ENCODE results near the gene ASIC2. TPM values are rescaled to one million over a fixed set of nuclear protein-coding genes. Genes with fewer than 3 reads are reported as not detected.

The ASIC2 gene
- total and polyA plus RNA-seq, 2 donors (not counting 3 experiments of a cell fraction or from before 2014, with no cell fraction given), result not detected

- Histone ChIP-seq H4K20me1 (replicated peaks; ENCODE audit: control insufficient read depth, extremely low read depth, insufficient read depth, low read length) (no peaks in the 10 kb centered on the region), H3K9me1 (replicated peaks; ENCODE audit: control insufficient read depth, extremely low read depth, insufficient read depth, low read length) (no peaks in the 10 kb centered on the region), H3K9me3 (replicated peaks; ENCODE audit: control insufficient read depth, insufficient read depth, low read length) (no peaks in the 10 kb centered on the region), H3K36me3 (ENCODE audit: control insufficient read depth in 2 of 2, extremely low read depth in 1 of 2, insufficient read depth in 2 of 2, low read length in 2 of 2) (no peaks in the 10 kb centered on the region), H3K4me1 (ENCODE audit: control insufficient read depth, extremely low read depth, insufficient read depth, low read length) (no peaks in the 10 kb centered on the region), H3K4me3 (replicated peaks in 1 of 3; ENCODE audit: insufficient read depth in 1 of 3, low read depth in 1 of 3, low read length in 3 of 3) (no peak overlapping the region), H3K79me2 (ENCODE audit: control insufficient read depth, insufficient read depth, low read length) (no peaks in the 10 kb centered on the region), H3K9ac (replicated peaks; ENCODE audit: extremely low read depth, insufficient read depth, low read length) (no peak overlapping the region), H3K27ac (ENCODE audit: insufficient read depth, low read depth, low read length) (no peak overlapping the region), H3K4me2 (ENCODE audit: insufficient read depth, low read length) (no peak overlapping the region), H2AFZ (ENCODE audit: low read depth, low read length) (no peak overlapping the region), H3K27me3 (ENCODE audit: control insufficient read depth in 2 of 2, insufficient read depth in 2 of 2, low read length in 2 of 2) (no peaks in the 10 kb centered on the region)
- BruUV-seq (replicated peaks), result no TSS peak
- dilution Hi-C loops (cut with MboI; ENCODE audit: extremely low pct_ligation_motif_present, low sequenced_read_pairs) (no loop called here), intact Hi-C loops (cut with micrococcal nuclease) (no loop called here)
- POLR2A ChIA-PET, result no interaction called here
- no peak for DNase-seq (ENCODE audit: low read depth, low spot score)
- TF ChIP-seq GATA2 (IDR thresholded peaks at IDR 0.05; ENCODE audit: insufficient read depth, insufficient read length, low read depth, low read length) (no peak), EZH2 (IDR thresholded peaks at IDR 0.05; ENCODE audit: borderline replicate concordance, low read depth, low read length, severe bottlenecking) (no peak), POLR2A (IDR thresholded peaks at IDR 0.05; ENCODE audit: low read depth, low read length) (no peak), FOS (IDR thresholded peaks at IDR 0.05; ENCODE audit: borderline replicate concordance, insufficient read depth, low read length) (no peak), POLR2AphosphoS5 (IDR thresholded peaks at IDR 0.05; ENCODE audit: insufficient read depth, low read depth, low read length) (no peak)
- TF ChIP-seq, protein P1, sequence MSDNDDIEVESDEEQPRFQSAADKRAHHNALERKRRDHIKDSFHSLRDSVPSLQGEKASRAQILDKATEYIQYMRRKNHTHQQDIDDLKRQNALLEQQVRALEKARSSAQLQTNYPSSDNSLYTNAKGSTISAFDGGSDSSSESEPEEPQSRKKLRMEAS (IDR thresholded peaks at IDR 0.05; ENCODE audit: insufficient read depth, insufficient read length), result no peak
- FAIRE-seq, result no peak
- CTCF ChIA-PET, result no interaction called here
Observed at GRCh38 chr17:33202796-33203495, 90.1 kb downstream of the ASIC2 start.

- dilution Hi-C loops (cut with MboI; ENCODE audit: extremely low pct_ligation_motif_present, low sequenced_read_pairs), result no loop called here
- FAIRE-seq (no peak), DNase-seq (ENCODE audit: low read depth, low spot score) (no peak)
- Histone ChIP-seq H3K4me3 (replicated peaks in 1 of 3; ENCODE audit: insufficient read depth in 1 of 3, low read depth in 1 of 3, low read length in 3 of 3) (no peak overlapping the region), H3K9ac (replicated peaks; ENCODE audit: extremely low read depth, insufficient read depth, low read length) (no peak overlapping the region), H4K20me1 (replicated peaks; ENCODE audit: control insufficient read depth, extremely low read depth, insufficient read depth, low read length) (no peaks in the 10 kb centered on the region), H3K9me1 (replicated peaks; ENCODE audit: control insufficient read depth, extremely low read depth, insufficient read depth, low read length) (no peaks in the 10 kb centered on the region), H3K4me1 (ENCODE audit: control insufficient read depth, extremely low read depth, insufficient read depth, low read length) (no peaks in the 10 kb centered on the region), H3K36me3 (ENCODE audit: control insufficient read depth in 2 of 2, extremely low read depth in 1 of 2, insufficient read depth in 2 of 2, low read length in 2 of 2) (no peaks in the 10 kb centered on the region), H3K79me2 (ENCODE audit: control insufficient read depth, insufficient read depth, low read length) (no peaks in the 10 kb centered on the region), H3K27ac (ENCODE audit: insufficient read depth, low read depth, low read length) (no peak overlapping the region), H3K27me3 (ENCODE audit: control insufficient read depth in 2 of 2, insufficient read depth in 2 of 2, low read length in 2 of 2) (no peaks in the 10 kb centered on the region), H3K9me3 (replicated peaks; ENCODE audit: control insufficient read depth, insufficient read depth, low read length) (no peaks in the 10 kb centered on the region), H2AFZ (ENCODE audit: low read depth, low read length) (no peak overlapping the region), H3K4me2 (ENCODE audit: insufficient read depth, low read length) (no peak overlapping the region)
- CTCF ChIA-PET, result interaction anchor here (0.8 kb wide), 1 partner anchor 63 kb away, joined by 3 read pairs; no protein-coding TSS in a partner anchor
- BruUV-seq (replicated peaks), result no TSS peak
- no peak for TF ChIP-seq JUN (IDR thresholded peaks at IDR 0.05; ENCODE audit: borderline replicate concordance, insufficient read depth, insufficient read length, low read depth)
- TF ChIP-seq, protein P1 (IDR thresholded peaks at IDR 0.05; ENCODE audit: insufficient read depth, insufficient read length), result no peak
- no peak for TF ChIP-seq FOS (IDR thresholded peaks at IDR 0.05; ENCODE audit: borderline replicate concordance, insufficient read depth, low read length)
- TF ChIP-seq EZH2 (IDR thresholded peaks at IDR 0.05; ENCODE audit: borderline replicate concordance, low read depth, low read length, severe bottlenecking), result no peak
- no peak for TF ChIP-seq POLR2AphosphoS5 (IDR thresholded peaks at IDR 0.05; ENCODE audit: insufficient read depth, low read depth, low read length)
- TF ChIP-seq GATA2 (IDR thresholded peaks at IDR 0.05; ENCODE audit: insufficient read depth, insufficient read length, low read depth, low read length), result no peak
- TF ChIP-seq MYC (IDR thresholded peaks at IDR 0.05; ENCODE audit: low read depth, low read length), result no peak
- POLR2A ChIA-PET, result interaction anchor here (0.7 kb wide), 1 partner anchor 45 kb away, joined by 6 read pairs; no protein-coding TSS in a partner anchor
- intact Hi-C loops (cut with micrococcal nuclease), result no loop called here
Observed at GRCh38 chr17:33202021-33202420, 91.1 kb downstream of the ASIC2 start.

Data from endothelial cell of umbilical vein (primary cell).